WTC11 (cell line): ENCODE data around the gene SPINT4. TPM values are rescaled to one million over a fixed set of nuclear protein-coding genes. Genes with fewer than 3 reads are reported as not detected.

Source experiments
- microRNA-seq: library from miRNA; unstranded; fragments of <30 nt; microRNA quantifications from one replicate; pipeline ENCODE4 v1.2.0, GENCODE V29; 2022; ENCODE audit warnings: borderline number of aligned reads
- total RNA-seq: library from RNA; stranded (reverse); gene quantifications from 3 replicates; pipeline ENCODE4 v1.2.3, GENCODE V29; 2021

The SPINT4 gene
- total RNA-seq, 1 experiment from 2014 or later, result not detected

Small RNA genes within 50 kb of the gene (microRNA-seq; reads per million reads assigned to microRNA genes)
- 15.4 reads per million, percentile 36 among the genes with 10 or more reads in this experiment for gene MIR3617

Other genes starting within 250 kb of the SPINT4 start
- not detected in 3 replicates for gene SPINT3, start 206.7 kb upstream of the SPINT4 start, total RNA-seq
- gene WFDC6, start 182.9 kb upstream of the SPINT4 start, total RNA-seq, result not detected in 3 replicates
- 0.16 to 0.26 TPM (median 0.23 TPM) in 3 replicates for gene EPPIN, start 174.9 kb upstream of the SPINT4 start, total RNA-seq
- not detected in 3 replicates for gene WFDC8, start 143.1 kb upstream of the SPINT4 start, total RNA-seq
- 0.37 TPM in 1 of 3 replicates, not detected in the others for gene WFDC10A, start 92.6 kb upstream of the SPINT4 start, total RNA-seq
- gene WFDC9, start 91.1 kb upstream of the SPINT4 start, total RNA-seq, result not detected in 3 replicates
- not detected in 3 replicates for gene WFDC11, start 52.1 kb upstream of the SPINT4 start, total RNA-seq
- gene WFDC13, start 20.3 kb upstream of the SPINT4 start, total RNA-seq, result not detected in 3 replicates
- gene WFDC10B, start 17.3 kb upstream of the SPINT4 start, total RNA-seq, result 0.42 to 0.62 TPM (median 0.53 TPM) in 3 replicates
- not detected in 3 replicates for gene WFDC3, start 69.5 kb downstream of the SPINT4 start, total RNA-seq
- gene DNTTIP1, start 69.6 kb downstream of the SPINT4 start, total RNA-seq, result 34.2 to 35.7 TPM (median 35.1 TPM) in 3 replicates
- gene UBE2C, start 90.3 kb downstream of the SPINT4 start, total RNA-seq, result 249 to 251 TPM (median 249 TPM) in 3 replicates
- gene TNNC2, start 105.0 kb downstream of the SPINT4 start, total RNA-seq, result 2.7 to 3.6 TPM (median 3.0 TPM) in 3 replicates
- 17.9 to 23.1 TPM (median 21.7 TPM) in 3 replicates for gene SNX21, start 111.5 kb downstream of the SPINT4 start, total RNA-seq
- 38.1 to 41.1 TPM (median 39.4 TPM) in 3 replicates for gene ACOT8, start 135.0 kb downstream of the SPINT4 start, total RNA-seq
- 3.4 to 5.4 TPM (median 4.7 TPM) in 3 replicates for gene ZSWIM3, start 135.3 kb downstream of the SPINT4 start, total RNA-seq
- gene ZSWIM1, start 158.9 kb downstream of the SPINT4 start, total RNA-seq, result 15.2 to 17.4 TPM (median 17.0 TPM) in 3 replicates
- 3.3 to 4.5 TPM (median 3.7 TPM) in 3 replicates for gene SPATA25, start 165.3 kb downstream of the SPINT4 start, total RNA-seq
- gene NEURL2, start 168.9 kb downstream of the SPINT4 start, total RNA-seq, result 6.1 to 8.3 TPM (median 6.6 TPM) in 3 replicates
- gene CTSA, start 169.0 kb downstream of the SPINT4 start, total RNA-seq, result 44.2 to 48.3 TPM (median 47.2 TPM) in 3 replicates
- gene PLTP, start 189.8 kb downstream of the SPINT4 start, total RNA-seq, result 109 to 135 TPM (median 133 TPM) in 3 replicates
- gene PCIF1, start 212.3 kb downstream of the SPINT4 start, total RNA-seq, result 37.7 to 42.2 TPM (median 39.4 TPM) in 3 replicates
- 16.3 to 20.0 TPM (median 16.4 TPM) in 3 replicates for gene ZNF335, start 249.9 kb downstream of the SPINT4 start, total RNA-seq